GM19452 (cell line): Measurements from ENCODE around the gene CT83.

ENCODE experiments used
- ATAC-seq: cut with Tn5 transposase; IDR thresholded peaks from one replicate; pipeline ENCODE4 v1.9.1; 2021; ENCODE audit not compliant: unreplicated experiment

Gene CT83

GRCh38 chrX:116462822-116463221 lies at the start of gene CT83:
Gene CT83, minus strand, starts transcription at chrX:116462976. Its CDS starts 120 bp downstream, at chrX:116462856.
- ATAC-seq, result no peak

- ATAC-seq, result no peak
Measured at GRCh38 chrX:116499780-116500179, 37.0 kb upstream of the CT83 start.

- ATAC-seq, result no peak
Measured at GRCh38 chrX:116493271-116493670, 30.5 kb upstream of the CT83 start.

- ATAC-seq, result no peak
Measured at GRCh38 chrX:116490104-116490503, 27.3 kb upstream of the CT83 start.

GRCh38 chrX:116480059-116480458 lies 17.3 kb upstream of the CT83 start:
- ATAC-seq, result no peak

- no peak for ATAC-seq
Measured at GRCh38 chrX:116449156-116449555, 13.6 kb downstream of the CT83 start.

- no peak for ATAC-seq
Measured at GRCh38 chrX:116436358-116436816, 26.4 kb downstream of the CT83 start, which contains the start of gene SLC6A14. Gene SLC6A14, plus strand, starts transcription at chrX:116436606. Its CDS starts 104 bp downstream, at chrX:116436710.

GRCh38 chrX:116435597-116435996 lies 27.2 kb downstream of the CT83 start:
- no peak for ATAC-seq

- ATAC-seq, result no peak
Measured at GRCh38 chrX:116427978-116428377, 34.8 kb downstream of the CT83 start.

- ATAC-seq, result no peak
Measured at GRCh38 chrX:116417968-116418367, 44.8 kb downstream of the CT83 start.

GRCh38 chrX:116417214-116417613 lies 45.6 kb downstream of the CT83 start:
- no peak for ATAC-seq

- ATAC-seq, result no peak
Measured at GRCh38 chrX:116413273-116413672, 49.5 kb downstream of the CT83 start.
